GM21367 (cell line): ENCODE measurements around the gene KRT26.
"Not testable (repeated sequence)": the region's sequence is repeated elsewhere in the genome, so short reads cannot be mapped to it uniquely, and the experiment has no call there.

Source experiments
- ATAC-seq: cut with Tn5 transposase; IDR thresholded peaks from one replicate; pipeline ENCODE4 v1.9.1; 2021; ENCODE audit not compliant: unreplicated experiment

KRT26 gene

GRCh38 chr17:40772101-40772500 is at the start of gene KRT26:
TSS of gene KRT26 (minus strand) at chr17:40772201. CDS start at chr17:40772113, 88 bp downstream.
- ATAC-seq: no peak

- ATAC-seq: no peak
Observed at GRCh38 chr17:40821536-40821935, 49.5 kb upstream of the KRT26 start.

- ATAC-seq: no peak
Observed at GRCh38 chr17:40820228-40820838, 48.3 kb upstream of the KRT26 start.

GRCh38 chr17:40819528-40820125 is 47.6 kb upstream of the KRT26 start:
- ATAC-seq: no peak

- no peak for ATAC-seq
Observed at GRCh38 chr17:40818733-40819527, 46.9 kb upstream of the KRT26 start.

- no peak for ATAC-seq
Observed at GRCh38 chr17:40818343-40818732, 46.3 kb upstream of the KRT26 start.

- ATAC-seq: no peak
Observed at GRCh38 chr17:40817103-40817682, 45.2 kb upstream of the KRT26 start.

GRCh38 chr17:40816569-40816968 is 44.6 kb upstream of the KRT26 start:
- ATAC-seq: no peak

- no peak for ATAC-seq
Observed at GRCh38 chr17:40815381-40815780, 43.4 kb upstream of the KRT26 start.

GRCh38 chr17:40814657-40815056 is 42.7 kb upstream of the KRT26 start:
- not testable (repeated sequence) for ATAC-seq

- no peak for ATAC-seq
Observed at GRCh38 chr17:40813804-40814203, 41.8 kb upstream of the KRT26 start.

GRCh38 chr17:40812639-40813038 is 40.6 kb upstream of the KRT26 start:
- ATAC-seq: no peak

- no peak for ATAC-seq
Observed at GRCh38 chr17:40810494-40810893, 38.5 kb upstream of the KRT26 start.

GRCh38 chr17:40809721-40810421 is 37.9 kb upstream of the KRT26 start:
- ATAC-seq: no peak

GRCh38 chr17:40806131-40806530 is 34.1 kb upstream of the KRT26 start:
- ATAC-seq: no peak

- no peak for ATAC-seq
Observed at GRCh38 chr17:40803617-40804082, 31.6 kb upstream of the KRT26 start.

GRCh38 chr17:40801157-40801556 is 29.2 kb upstream of the KRT26 start:
- no peak for ATAC-seq

- ATAC-seq: no peak
Observed at GRCh38 chr17:40800381-40800780, 28.4 kb upstream of the KRT26 start.

GRCh38 chr17:40799859-40800258 is 27.9 kb upstream of the KRT26 start, which contains the start of gene KRT28:
TSS of gene KRT28 (minus strand) at chr17:40799959. CDS start at chr17:40799893, 66 bp downstream.
- ATAC-seq: no peak

- ATAC-seq: no peak
Observed at GRCh38 chr17:40796846-40797245, 24.8 kb upstream of the KRT26 start.
